Activated CD8-positive, alpha-beta memory T cell treated with anti-CD3 and anti-CD28 coated beads for 4 hours (primary cell): ENCODE measurements around the gene SUSD5.

Source experiments
- DNase-seq, 2 donors: peaks; one replicate each; pipeline ENCODE4 v3.0.0-alpha.2; 2020; ENCODE audit warnings: low read depth in 2 of 2

SUSD5 gene

GRCh38 chr3:33218446-33219174 lies at the start of gene SUSD5:
Gene SUSD5, minus strand, starts transcription at chr3:33218810. Its CDS starts 13 bp downstream, at chr3:33218797.
- no peak for DNase-seq

- DNase-seq: no peak
These were observed 41.5 kb upstream of the SUSD5 start for GRCh38 chr3:33260104-33260503.

GRCh38 chr3:33256249-33256648 lies 37.6 kb upstream of the SUSD5 start:
- DNase-seq: no peak

DNA sequence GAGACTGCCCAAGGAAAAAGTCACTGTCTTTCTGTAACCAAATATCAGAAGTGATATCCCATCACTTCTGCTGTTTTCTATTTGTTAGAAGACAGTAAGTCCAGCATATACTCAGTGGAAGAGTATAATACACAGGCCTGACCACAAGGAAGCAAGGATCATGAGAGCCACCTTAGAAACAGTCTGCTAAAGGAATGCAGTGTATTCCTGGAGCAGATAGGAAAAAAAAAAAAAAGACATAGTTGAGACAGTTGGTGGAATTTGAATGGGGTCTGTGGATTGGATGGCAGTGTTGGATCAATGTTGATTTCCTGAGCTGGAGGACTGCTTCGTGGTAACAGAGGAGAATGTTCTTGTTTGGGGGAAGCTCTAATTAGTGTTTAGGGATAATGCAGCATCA lies 32.1 kb upstream of the SUSD5 start:
- no peak for DNase-seq

DNA sequence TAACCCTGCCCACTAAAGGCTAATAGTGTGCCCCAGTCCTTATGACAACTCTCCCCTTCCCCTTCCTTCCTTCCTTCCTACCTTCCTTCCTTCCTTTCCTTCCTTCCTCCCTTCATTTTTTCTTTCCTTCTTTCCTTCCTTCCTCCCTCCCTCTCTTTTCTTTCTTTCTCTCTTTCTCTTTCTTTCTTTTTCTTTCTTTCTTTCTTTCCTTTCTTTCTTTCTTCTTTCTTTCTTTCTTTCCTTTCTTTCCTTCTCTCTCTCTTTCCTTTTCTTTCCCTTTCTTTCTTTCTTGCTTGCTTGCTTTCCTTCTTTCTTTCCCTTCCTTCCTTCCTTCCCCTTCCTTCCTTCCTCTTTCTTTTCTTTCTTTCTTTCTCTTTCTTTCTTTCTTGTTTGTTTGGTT lies 28.2 kb upstream of the SUSD5 start:
- no peak for DNase-seq

- no peak for DNase-seq
These were observed 21.7 kb upstream of the SUSD5 start for GRCh38 chr3:33240261-33240660.

GRCh38 chr3:33238923-33239322 lies 20.3 kb upstream of the SUSD5 start:
- DNase-seq: no peak

DNA sequence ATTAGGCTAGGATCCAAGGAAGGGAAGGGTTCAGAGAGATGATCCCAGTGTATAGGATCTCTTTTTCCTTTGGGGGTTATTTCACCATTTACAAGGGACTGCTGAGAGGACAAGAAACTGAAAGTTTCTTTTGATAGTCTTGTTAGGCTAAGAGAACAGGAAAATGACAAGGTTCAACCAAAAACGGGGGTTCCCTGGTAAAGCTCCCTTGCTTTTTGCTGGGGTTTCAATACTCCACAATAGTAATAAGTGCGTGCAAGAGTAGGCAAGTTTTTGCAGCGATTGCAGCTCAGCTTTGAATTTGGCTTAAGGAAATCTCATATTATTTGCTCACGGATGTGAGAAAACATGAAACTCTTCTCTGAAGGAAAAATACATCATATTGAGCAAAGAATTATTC lies 18.8 kb upstream of the SUSD5 start:
- DNase-seq: no peak

- no peak for DNase-seq
These were observed 17.4 kb upstream of the SUSD5 start for GRCh38 chr3:33236005-33236404.

DNA sequence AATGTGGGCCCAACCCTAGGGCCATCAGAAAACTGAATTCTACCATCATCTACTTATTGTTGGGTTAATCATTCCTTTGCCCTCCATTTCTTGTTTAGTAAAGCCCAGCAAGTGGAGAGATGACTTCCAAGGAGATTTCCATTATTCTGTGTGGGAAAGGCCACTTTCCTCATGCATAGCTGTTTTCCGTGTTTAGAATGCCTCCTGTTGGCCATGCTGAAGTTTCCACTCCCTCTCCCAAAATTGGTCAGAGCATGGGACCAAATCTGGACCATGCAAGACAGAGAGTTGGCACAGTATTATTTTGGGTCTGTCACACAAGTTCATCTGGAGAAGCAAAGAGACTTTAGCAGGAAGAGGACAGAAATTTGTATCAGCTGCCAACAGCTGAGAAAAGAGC lies 15.3 kb upstream of the SUSD5 start:
- DNase-seq: no peak

GRCh38 chr3:33231756-33232465 lies 13.3 kb upstream of the SUSD5 start:
- no peak for DNase-seq

- no peak for DNase-seq
These were observed 11.3 kb upstream of the SUSD5 start for GRCh38 chr3:33229947-33230346.

DNA sequence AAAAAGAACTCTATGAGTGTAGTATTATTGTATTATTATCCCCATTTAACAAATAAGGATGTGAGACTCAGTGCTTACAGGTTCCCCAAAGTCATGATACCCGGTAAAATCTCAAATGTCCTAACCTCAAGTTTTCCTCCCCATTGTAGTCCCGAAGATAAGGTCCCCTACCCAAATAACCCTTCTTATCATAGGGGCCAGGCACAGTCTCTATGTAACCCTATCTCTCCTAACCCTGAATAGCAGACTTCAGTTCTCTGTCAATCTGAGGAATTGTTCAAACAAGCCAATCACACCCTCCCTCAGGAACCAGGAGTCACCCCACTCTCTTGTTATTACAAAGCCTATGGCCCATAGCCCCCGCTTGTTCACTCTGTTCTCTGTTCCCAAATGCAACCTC lies 10.5 kb upstream of the SUSD5 start:
- no peak for DNase-seq

DNA sequence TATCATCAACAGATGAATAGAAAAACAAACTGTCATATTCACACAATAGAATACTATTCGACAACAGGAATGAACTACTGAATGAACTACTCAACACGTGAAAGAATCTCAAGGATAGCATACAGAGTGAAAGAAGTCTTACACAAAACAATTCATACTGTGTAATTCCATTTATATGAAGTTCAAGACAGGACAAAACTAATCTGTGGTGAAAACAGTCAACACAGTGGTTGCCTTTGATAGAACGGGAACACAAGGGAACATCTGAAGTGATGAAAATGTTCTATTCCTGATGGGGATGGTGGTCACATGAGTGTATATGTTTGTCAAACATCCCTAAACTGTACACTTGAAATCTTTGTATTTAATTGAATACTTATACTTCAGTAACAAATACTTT lies 2.6 kb upstream of the SUSD5 start:
- DNase-seq: no peak

- no peak for DNase-seq
These were observed 521 bp upstream of the SUSD5 start for GRCh38 chr3:33219175-33219487.

DNA sequence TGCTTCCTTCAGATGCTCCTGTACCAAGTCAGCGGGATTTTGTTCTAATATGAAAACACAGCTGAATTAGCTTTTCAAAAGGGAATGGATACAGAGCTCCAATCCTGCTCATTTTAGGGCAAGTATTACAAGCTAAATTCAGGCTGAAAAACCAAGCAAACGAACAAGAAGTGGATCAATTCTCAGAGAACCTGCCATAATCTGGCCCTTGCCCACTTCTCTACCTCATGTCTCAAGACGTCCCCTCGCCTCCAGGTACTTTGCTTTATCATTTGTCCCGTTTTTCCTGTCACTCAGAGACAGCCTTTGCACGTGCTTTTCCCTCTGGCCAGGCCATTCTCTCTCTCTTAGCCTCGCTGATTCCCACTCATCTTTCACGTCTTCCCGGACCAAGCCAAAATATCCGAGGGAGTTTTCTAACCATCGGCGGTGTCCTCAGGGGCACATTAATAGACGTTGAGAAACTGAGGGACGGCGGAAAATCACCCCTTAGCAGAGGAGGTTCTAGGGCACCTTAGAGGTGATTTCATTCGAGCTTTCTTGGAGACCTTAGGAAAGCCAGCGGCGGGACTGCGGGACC lies 654 bp downstream of the SUSD5 start:
- no peak for DNase-seq

DNA sequence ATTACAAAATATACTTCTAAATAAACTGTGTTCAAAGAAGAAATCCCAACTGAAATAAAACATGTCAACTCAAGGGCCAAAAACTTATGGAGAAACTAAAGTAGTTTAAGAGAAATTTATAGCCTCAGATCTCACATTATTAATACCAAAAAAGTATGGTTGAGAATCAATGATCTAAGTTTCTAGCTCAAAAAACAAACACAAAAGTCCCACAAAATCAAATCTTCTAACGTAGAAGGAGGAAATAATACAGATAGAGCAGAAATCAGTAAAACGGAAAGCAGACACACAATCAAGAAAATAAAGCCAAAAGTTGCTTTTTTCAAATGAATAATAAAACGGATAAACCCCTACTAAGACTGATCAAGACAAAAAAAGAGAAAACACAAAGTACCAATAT lies 2.9 kb downstream of the SUSD5 start:
- no peak for DNase-seq

DNA sequence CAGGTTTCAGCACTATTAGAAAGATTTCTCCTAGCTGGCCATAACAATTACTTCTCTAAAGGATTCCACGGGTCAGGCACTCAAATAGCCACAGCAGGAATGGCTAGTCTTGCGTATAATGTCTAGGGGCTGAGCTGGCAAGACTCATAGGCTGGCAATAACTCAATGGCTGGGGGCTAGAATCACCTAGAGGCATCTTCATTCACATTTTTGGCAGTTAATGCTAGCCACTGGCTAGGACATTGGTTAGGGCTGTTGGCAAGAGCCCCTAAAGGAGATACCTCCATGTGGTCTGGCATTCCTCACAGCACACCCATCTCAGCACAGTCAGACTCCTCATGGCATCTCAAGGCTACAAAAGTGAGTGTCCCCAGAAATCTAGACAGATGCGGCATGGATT lies 6.2 kb downstream of the SUSD5 start:
- no peak for DNase-seq

GRCh38 chr3:33211444-33211843 lies 7.2 kb downstream of the SUSD5 start:
- no peak for DNase-seq

DNA sequence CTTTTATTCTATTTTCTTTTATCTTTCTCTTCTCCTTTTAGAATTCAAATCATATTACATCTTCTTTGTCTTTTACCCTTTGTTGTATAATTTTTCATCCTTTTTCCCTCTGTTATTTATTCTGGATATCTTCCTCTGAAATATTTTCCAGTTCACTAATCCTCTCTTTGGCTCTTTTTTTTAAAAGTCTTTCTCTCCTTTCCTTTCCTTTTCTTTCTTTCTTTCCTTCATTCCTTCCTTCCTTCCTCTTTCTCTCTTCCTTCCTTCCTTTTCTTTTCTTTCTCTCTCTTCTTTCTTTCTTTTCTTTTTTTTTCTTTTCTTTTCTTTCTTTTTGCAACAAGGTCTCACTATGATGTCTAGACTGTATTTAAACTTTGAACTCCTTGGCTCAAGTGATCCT lies 9.3 kb downstream of the SUSD5 start:
- DNase-seq: no peak

DNA sequence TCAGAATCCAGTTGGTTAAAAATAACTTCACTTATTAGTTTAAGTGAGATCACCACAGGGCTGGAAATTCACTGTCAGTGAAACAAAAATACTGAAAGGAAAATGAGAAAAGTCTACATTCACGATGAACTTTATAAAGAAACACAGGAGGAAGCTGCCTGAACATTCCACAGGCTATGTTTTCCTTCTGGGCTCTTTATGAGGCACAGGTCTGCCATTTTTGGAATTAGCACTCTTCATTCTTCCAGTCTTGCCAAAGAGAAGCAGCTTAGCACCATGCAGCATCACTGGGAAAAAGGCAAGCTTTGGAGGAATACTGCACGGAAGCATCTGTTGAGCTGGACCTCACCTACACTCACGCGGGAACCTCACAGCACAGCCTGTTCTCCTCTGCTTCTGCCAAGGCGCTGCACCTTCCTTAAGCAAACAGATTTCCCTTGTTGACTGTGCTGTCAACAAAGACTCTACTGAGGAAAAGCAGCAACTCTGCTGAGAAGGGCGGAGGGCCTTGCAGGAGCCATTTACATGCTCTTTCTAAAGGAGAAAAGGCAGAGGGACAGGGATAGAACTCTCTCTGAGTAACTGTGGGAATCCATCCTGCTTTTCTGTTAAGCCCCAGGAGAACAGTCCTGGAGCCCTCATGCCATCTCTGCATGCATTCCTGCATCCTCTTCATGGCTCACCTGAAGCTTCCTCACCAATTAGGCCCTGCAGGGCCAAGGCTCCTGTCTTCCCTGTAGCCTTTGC lies 15.7 kb downstream of the SUSD5 start:
- DNase-seq: no peak

- DNase-seq: no peak
These were observed 17.4 kb downstream of the SUSD5 start for GRCh38 chr3:33201195-33201594.

DNA sequence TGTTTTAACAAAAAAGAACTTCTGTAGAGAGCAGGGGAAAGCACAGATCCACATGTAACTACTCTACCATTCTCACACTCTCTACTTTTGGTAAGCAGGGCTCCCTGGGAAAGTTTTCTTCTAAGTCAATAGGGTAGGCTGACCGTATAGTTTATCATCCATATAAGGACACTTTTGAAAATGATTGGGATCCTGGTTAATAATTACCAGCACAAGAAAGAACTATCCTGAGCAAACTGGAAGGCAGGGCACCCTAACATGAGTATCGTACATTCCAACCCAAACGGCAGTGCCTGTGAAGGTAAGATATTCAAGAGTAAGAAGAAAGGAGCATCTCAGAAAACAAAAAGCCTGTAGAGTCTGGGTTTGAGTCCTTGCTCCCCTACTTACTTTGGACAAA lies 22.1 kb downstream of the SUSD5 start:
- no peak for DNase-seq
